ENCODE results near the gene RTTN.
"Not testable (repeated sequence)": the region's sequence is repeated elsewhere in the genome, so short reads cannot be mapped to it uniquely, and the experiment has no call there.

The RTTN gene

DNA sequence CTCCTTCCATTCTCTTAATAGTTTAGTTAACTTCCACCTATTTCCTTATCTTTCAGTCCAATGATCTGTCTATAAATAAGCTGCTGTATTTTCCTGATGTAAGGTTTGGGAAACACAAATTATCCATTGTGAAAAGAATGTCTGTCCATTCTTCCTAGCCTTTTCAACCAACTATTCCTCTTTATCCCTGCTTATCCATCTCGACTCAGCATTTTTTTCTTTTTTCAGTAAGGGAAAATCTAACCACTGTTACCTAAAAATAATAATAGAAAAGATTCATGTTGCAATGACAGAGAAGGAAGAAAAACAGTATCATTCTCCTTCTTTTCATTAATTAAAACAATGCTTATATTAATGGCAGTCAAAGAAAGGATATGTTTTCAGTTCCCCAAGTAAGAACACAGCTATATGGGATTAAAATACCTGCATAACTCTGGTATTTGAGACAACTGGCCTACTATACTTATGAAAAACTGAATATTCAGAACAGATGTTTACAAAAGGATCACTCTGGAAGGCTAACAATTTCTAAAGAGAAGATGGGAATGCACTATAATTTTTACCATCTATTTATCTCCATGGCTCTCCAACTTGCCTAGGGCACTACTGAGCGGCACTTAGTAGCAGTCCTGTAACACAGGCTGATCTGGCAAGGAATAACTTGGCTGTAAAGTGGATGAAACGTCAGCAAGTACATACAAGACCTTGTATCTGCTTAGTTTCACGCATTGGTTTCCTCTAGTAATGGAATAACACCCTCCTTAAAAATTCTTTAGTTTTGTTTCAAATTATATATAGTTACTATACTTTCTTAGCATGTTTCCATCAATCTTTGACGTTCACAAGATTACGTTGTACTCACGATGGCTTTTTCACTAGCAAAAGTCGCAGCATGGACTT, 57.2 kb downstream of the RTTN start:
- DNase-seq: no peak

DNA sequence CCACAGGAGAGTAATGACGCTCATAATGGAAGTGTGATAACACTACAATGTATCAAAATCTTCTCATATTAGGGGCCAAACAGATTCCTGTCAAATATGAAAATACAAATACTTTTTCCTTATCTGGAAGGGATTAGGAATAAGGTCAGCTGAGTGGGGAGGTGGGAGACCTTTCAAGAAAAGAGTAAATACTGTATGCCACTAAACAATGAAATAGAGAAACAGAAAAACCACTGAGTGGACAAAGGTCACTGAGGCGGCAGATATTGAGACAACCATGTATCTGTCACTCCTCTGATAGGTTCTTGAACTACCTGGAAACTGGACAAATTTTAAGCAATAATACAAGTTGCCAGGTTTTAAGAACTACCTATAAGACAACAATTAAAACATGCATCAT, 59.3 kb downstream of the RTTN start:
- DNase-seq: no peak

DNA sequence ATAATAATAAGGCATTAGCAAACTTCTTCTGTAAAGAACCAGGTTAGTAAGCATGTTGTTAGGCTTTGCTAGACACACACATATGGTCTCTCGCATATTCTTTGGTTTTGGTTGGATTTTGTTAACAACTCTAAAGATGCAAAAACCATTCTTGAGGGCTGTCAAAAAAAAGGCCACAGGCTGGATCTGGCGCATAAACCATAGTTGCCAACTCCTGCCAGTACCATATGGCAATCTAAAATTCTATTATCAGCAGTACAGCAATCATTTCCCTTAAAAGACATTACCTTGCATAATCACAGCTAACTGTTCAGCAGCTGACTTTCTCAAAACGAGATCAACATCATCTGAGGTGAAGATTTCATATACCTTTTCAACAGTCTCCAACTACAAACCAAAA, 63.5 kb downstream of the RTTN start:
- DNase-seq: no peak

DNA sequence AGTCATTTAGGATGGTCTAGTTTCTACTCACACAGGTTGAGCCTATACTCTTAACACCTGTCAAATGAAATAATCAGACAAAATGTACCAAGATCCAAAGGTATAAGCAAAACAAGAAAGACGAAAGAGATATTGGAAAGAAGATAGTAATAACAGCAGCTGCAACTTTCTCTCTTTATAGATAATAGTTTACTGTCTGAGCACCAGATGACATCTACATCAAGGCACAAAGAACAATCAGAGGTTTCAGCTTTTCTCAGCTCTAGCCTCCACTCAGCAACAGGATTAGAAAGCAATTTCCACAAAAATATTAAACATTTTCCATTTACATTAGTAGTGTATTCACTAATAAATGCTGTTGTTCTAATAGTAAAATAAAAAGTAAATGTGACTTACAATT, 66.3 kb downstream of the RTTN start:
- no peak for DNase-seq

DNA sequence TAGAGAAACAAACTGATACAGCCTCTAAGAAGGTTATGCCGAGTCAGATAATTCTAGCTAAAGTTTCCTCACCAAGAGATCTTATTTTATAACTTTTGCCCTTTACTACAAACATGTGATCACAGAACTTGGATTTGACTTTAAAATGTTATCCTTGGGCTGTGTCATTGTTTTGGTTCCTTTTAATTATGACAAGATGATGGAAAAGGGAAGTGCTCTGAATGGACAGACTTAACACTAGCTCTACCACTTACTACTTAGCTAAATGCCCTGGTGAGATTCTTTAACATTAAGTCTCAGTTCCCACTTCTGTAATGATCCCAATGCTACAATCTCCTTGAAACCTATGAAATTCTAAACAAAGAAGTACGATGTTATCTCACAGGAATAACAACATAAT, 69.9 kb downstream of the RTTN start:
- no peak for DNase-seq

DNA sequence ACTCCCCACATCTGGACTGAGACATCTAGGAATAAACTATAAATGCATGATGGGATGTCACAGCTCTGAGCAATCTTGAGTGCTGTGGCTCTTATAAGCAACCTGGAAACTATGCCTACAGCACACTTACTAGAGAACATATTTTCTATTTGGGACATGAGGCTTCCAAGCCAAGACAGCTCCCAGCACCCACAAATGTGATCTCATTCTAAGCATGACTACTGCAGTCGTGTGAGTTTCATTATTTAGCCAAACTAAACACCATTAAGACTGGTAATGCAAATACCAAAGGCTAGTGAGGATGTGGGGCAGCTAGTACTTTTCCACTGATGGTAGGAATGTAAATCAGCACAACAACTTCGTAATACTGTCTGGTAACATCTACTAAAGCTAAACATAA, 72.5 kb downstream of the RTTN start:
- no peak for DNase-seq

DNA sequence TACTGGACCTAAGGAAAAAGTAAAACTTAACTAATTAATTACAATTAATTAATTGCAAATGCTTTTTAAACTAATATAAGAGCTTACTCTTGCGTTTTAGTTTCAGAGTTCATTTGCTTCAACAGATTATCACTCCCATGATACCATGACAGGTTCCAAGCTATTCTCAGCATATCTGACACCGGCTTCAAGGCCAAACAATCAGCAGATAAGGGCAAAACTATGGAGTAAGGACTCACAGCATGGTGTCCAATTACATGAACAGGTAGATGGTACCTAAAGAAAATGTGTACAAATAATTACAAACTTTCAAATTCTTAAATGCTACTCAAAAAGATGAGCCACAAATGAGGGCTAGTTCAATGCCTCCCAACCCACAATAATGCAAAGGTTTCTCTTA, 77.2 kb downstream of the RTTN start:
- no peak for DNase-seq

DNA sequence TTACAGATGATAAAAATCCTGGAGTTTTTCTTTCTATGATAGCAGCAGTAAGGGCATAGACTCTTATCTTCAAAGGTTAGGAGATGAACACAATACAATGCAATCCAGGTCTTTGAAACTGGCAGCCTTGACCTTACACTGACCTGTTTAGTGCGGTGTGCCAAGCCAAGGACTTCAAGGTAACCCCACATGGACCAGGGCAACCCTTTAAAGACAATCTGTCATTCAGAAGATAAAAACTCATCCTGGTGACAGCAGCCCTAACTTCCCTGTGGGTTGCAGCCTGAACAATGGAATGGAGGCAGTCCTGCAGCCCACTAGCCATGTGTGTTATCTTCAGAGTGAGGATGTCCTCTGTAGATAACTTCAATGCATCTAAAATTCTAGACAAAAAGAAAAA, 78.1 kb downstream of the RTTN start:
- no peak for DNase-seq

DNA sequence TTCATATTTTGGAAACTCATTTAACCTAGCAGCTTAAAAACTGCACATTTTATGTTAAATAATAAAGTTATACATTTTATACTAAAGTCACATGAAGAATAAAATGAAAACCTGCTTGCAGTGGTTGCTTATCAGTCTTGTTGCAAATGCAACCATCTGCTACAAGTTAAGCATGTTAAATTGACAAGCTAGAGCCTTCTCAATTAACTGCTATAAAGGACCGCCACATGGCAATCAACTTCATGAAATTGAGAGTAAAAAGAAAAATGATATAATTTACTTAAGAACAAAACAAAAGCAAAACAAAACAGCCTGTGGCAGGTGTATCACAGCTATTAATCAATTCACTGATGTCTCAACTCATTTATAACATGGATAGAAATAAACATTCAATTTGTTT, 78.7 kb downstream of the RTTN start:
- no peak for DNase-seq

DNA sequence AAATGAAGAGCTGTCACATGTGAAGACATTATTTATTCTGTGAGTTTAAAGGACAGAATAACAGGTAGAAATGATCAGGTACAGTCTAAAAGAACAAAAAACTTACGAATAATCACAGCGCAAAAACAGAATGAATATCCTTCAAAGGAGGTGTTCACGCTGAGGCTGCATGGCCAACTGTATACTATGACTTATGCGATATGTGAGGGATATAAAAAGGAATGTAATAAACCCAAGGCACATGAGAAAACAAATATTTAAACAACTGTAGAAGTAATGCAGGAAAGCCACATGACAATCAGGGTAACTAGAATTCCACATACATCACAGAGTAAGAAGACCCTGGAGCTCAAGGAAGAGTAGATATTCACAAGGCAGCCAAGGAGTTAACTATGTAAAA, 81.3 kb downstream of the RTTN start:
- no peak for DNase-seq

DNA sequence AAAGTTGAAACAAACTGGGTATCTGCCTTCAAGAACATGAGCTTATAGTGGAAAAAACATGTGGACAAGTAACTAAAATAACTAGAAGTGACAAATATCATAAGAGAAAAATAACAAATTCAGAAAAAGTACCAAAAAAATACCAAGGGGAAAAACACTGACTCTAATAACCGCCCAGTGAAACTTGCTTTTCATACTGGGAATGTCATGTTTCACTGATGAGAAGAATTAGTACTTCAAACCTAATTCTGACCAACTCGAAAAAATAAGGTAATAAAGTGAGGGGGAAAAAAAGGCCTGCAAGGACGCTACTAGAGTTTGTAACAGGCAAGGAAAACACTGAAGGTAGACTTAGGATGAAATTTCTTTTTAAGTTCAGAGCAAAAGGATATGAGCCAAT, 83.6 kb downstream of the RTTN start:
- DNase-seq: no peak

DNA sequence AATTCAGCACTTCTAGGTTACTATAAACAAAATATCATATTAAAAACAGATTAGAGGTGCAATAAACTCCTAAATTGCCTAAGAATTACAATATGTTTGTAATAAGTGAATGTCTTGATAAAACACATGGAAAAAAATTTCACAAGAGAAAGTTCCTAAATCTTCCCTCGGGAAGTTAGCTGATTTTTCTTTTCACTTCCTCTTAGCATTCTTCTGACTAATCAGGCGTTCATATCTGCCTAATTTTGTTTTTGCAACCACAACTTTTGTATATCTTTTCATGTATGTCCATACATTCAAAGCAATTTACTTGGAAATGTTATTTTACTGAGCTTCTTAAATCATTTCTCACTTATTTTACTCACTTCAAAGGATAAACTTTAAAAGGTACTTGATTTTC, 88.5 kb downstream of the RTTN start:
- DNase-seq: no peak

DNA sequence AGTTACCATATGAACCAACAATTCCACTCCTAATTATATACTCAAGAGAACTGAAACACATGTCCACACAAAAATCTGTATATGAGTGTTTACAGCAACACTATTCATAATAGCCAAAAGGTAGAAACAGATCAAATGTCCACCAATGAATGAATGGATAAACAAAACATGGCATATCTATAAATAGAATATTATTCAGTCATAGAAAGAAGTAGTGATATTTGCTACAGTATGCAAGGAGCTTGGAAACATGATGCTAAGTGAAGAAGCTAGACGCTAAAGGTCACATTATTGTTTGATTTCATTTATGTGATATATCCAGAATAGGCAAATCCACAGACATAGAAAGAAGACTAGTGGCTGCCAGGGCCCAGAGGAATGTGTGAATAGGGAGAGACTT, 92.0 kb downstream of the RTTN start:
- DNase-seq: no peak

DNA sequence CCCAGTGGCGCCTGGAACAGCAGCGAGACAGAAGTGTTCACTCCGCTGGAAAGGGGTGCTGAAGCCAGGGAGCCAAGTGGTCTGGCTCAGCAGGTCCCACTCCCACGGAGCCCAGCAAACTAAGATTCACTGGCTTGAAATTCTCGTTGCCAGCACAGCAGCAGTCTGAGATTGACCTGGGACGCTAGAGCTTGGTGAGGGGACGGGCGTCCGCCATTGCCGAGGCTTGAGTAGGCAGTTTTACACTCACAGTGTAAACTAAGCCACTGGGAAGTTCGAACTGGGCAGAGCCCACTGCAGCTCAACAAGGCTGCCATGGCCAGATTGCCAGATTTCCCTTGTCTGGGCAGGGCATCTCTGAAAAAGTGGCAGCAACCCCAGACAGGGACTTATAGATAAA, 94.8 kb downstream of the RTTN start:
- no peak for DNase-seq

DNA sequence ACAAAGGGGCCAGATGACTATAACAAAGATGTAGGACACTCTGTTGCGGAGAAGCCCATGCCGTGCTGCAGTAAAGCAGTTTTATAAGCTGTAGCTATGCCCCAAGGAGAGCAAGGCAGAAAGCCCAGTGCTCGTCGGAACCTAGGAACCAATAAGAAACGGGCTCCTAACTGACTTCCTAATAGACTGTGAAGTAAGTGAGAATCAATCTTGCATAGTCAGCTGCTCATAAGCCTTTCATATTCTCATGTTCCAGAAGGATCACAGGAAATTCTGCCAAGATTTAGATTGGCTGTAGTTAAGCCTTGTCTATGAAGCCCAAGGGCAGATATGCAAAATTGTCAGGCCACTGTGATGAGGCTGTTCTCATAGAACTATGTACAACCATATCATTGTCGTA, 98.4 kb downstream of the RTTN start:
- no peak for DNase-seq

DNA sequence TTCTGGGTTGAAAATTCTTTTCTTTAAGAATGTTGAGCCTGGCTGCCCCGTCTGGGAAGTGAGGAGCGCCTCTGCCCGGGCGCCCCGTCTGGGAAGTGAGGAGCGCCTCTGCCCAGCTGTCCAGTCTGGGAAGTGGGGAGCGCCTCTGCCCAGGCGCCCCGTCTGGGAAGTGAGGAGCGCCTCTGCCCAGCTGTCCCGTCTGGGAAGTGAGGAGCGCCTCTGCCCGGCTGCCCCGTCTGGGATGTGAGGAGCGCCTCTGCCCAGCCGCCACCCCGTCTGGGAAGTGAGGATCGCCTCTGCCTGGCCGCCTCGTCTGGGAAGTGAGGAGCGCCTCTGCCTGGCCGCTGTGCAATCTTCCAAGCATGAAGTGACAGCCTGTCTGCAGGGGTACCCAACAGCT, 102.6 kb downstream of the RTTN start:
- DNase-seq: not testable (repeated sequence)

DNA sequence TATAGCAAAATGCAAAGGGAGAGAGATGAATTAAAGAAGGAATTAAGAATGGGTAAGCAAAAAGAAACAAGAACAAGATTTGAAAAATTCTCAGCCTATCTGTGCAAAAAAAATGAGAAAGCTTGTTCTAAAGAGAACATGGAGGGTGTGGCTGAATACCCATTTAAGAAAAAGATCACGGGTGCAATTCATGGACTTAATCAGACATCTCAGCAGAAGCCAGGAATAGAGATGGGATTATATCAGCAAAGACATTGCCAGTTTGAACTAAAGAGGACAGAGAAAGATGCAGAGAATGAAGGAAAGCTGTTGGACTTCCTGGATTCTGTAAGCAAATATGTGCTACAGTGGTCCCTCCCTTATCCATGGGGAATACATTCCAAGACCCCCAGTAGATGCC, 115.6 kb downstream of the RTTN start:
- DNase-seq: no peak

DNA sequence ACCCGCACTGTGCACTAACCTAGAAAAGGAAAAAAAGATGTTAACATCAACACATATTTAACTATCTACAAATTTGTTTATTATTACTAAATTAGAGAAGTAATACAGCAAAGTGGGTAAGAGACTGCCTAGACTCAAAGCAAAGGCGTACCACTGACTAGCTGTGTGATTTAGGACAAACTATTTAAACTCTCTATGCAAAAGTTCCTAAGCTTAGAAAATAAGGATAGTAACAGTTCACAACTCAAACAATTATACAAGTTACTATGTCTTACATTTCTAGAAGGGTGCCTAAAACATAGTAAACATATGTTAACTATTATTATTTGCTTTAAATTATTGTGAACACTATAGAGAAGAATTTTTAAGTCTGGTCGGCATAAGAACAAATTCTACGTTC, 119.4 kb downstream of the RTTN start:
- DNase-seq: no peak

DNA sequence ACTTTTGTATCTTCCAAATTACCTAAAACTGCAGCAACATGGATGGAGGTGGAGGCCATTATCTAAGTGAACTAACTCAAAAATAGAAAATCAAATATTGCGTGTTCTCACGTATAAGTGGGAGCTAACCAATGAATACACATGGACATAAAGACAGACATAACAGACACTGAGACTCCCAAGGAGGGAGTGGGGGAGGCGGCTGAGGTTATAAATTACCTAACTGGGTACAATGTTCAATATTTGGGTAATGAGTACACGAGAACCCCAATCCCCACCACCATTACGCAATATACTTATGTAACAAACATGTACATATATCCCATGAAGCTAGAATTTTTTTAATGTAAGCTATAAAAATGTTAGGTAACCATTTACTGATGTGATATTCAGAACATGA, 119.8 kb downstream of the RTTN start:
- DNase-seq: no peak

DNA sequence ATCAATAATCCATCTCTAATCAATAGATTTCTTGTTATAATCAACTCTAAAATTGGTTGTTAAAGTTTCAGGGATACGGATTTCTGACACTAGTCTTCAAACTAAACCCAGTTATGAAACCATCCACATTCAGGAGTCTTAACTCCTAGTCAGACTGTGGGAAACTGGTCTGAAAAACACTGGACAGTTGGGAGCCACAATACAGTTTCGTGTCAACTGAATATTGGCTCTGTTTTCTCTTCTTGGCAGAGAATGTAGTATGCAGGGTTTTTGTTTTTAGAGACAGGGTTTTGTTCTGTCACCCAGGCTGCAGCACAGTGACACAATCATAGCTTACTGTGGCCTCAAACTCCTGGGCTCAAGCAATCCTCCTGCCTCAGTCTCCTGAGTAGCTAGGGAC, 123.1 kb downstream of the RTTN start:
- no peak for DNase-seq

DNA sequence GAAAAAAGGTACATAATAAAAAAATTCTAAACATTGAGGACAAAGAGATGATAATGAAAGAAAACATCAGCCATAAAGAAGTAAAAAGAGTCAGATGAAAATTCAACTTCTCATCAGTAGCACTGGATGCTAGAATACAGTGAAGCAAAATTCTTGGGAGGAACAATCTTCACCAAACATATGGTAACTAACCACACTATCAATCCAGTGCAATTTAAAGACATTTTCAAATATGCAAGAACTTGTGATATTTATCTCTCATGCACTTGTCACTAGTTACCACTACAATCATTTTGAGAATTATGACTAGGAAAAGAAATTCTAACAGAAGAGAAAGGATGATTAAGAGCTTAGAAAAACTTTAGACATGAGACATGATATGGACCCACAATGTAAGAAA, 127.4 kb downstream of the RTTN start:
- DNase-seq: no peak

DNA sequence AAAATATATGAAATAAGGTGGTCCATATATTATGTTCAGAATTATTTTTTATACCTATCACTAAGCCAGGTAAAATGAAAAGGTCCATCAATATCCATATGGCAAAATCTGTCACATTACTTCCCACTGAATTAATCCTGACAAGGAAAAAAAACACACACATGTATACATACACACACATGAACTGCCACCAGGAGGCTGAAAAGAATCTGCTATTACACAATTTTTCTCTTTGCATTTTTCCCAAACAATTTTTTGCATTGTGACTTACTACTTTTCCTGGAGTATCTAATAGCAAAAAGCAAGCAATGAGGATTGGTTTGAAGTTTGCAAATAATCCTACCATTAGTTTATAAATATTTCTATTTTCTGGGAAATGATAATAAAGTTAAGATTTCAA, 129.6 kb downstream of the RTTN start:
- no peak for DNase-seq

DNA sequence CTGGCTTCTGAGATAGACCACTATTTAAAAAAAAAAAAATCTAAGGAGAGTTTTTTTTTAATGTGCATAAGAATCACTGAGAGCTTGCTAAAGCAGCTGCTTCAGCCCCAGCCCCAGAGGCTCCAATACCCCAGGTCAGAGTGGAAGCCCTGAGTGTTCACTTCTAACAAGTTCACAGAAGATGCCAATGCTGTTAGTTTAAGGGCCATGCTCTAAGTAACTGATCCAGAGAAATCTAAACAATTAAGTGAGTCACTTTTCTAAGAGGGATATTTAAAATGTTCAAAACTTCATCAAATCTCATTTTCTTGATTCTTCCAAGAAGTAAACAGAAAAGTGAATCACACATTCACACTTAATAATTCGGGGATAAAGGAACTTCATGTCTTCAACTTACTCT, 131.4 kb downstream of the RTTN start:
- no peak for DNase-seq

DNA sequence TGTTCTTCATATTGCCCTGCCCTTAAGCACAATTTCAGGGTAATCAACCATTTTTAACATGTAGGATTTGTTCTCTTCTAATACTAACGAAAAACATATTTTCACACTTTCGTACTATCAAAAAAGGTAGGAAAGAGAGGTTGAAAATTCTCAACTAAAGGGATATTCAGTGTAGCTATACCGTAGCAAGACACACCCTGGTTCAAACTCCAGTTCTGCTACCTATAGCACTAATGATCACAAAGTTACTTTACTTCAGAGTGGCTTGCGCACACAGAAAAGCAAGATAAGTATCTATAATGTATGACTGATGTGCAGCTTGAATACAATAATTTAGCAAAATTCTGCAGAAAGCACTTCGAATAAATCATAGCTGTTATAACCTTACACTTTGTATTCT, 132.1 kb downstream of the RTTN start:
- DNase-seq: no peak

DNA sequence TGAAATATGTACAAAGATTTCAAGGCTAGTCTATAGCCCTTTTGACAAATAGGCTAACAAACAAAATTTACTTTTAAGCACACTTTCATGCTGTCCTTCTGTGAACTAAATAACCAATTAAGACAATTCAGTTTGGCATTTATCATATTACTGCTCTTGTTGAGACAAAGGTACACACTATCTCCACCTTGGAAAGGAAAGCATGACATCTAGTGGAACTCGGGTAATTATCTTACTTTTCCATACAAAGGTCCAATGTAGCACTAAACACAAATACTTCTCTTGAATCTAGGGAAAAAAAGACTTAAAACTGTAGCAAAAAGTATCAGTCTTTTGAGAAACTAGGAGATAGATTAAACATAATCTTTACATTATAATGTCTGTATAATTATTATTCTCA, 132.8 kb downstream of the RTTN start:
- DNase-seq: no peak
